ENCODE measurements around the gene ADGRG3. TPM values are rescaled to one million over a fixed set of nuclear protein-coding genes. Genes with fewer than 3 reads are reported as not detected.

Gene ADGRG3
- total and polyA plus RNA-seq, 9 of the 15 experiments (the other 6 are each of a cell fraction or from before 2014, with no cell fraction given) = 0.09 to 0.52 (median 0.14) TPM; not detected in 3

- TF ChIP-seq HNRNPL (IDR thresholded peaks at IDR 0.05; ENCODE audit: low read depth, low read length) (peak; percentile 26; the same call in 1 of the 2 replicates), LARP7 (IDR thresholded peaks at IDR 0.05) (no peak)
These were observed at the start of gene ADGRG3 (continued) for GRCh38 chr16:57668263-57668571.

GRCh38 chr16:57619133-57619605, 48.9 kb upstream of the ADGRG3 start:
- Histone ChIP-seq H4K20me1 (replicated peaks; ENCODE audit: control insufficient read depth, insufficient read depth, low read length) (no peaks in the 10 kb centered on the region), H3K27ac (ENCODE audit: extremely low read depth, low read depth, low read length) (no peak overlapping the region), H3K9me3 (replicated peaks; ENCODE audit: control insufficient read depth, insufficient read depth, low read depth, low read length) (no peaks in the 10 kb centered on the region), H3K9me1 (ENCODE audit: control insufficient read depth, insufficient read depth, low read length) (no peaks in the 10 kb centered on the region), H3K79me2 (ENCODE audit: control insufficient read depth, insufficient read depth, low read length) (no peaks in the 10 kb centered on the region), H3K4me2 (ENCODE audit: insufficient read depth, low read length) (no peak overlapping the region), H3K4me1 (replicated peaks in 1 of 2; ENCODE audit: control insufficient read depth in 2 of 2, insufficient read depth in 2 of 2, low read length in 2 of 2) (peaks cover 0 to 23% of the 10 kb centered on the region in 2 experiments; a peak in 3 of 5 replicates), H3K27me3 (ENCODE audit: control insufficient read depth in 2 of 2, insufficient read depth in 2 of 2, low read length in 2 of 2) (peaks cover 0 to 28% of the 10 kb centered on the region in 2 experiments; a peak in 2 of 5 replicates), H3K9ac (ENCODE audit: insufficient read depth in 1 of 2, low read depth in 2 of 2, low read length in 2 of 2) (no peak overlapping the region), H3K36me3 (ENCODE audit: control insufficient read depth, insufficient read depth, low read length) (no peaks in the 10 kb centered on the region), H3K4me3 (no peak overlapping the region), H2AFZ (ENCODE audit: low read depth, low read length) (no peak overlapping the region)
- TF ChIP-seq TOE1 (IDR thresholded peaks at IDR 0.05; ENCODE audit: borderline replicate concordance) (no peak), TOE1 (CRISPR knock-in tag; IDR thresholded peaks at IDR 0.05; ENCODE audit: borderline replicate concordance, low read depth) (no peak), ELK3 (CRISPR knock-in tag; IDR thresholded peaks at IDR 0.05) (no peak), NCOA2 (IDR thresholded peaks at IDR 0.05; ENCODE audit: partially characterized antibody in 2 of 2) (no peak), NR2C1 (IDR thresholded peaks at IDR 0.05) (no peak), NR2C1 (tag; IDR thresholded peaks at IDR 0.05) (no peak), RBM15 (IDR thresholded peaks at IDR 0.05; ENCODE audit: insufficient read depth, low read length) (no peak), JUND (IDR thresholded peaks at IDR 0.05; ENCODE audit: borderline replicate concordance, low read depth, low read length) (no peak), JUND (tag; IDR thresholded peaks at IDR 0.05; ENCODE audit: borderline replicate concordance, low read depth, low read length) (no peak), ILK (tag; IDR thresholded peaks at IDR 0.05; ENCODE audit: borderline replicate concordance, low read depth) (no peak), NFE2L1 (tag; IDR thresholded peaks at IDR 0.05; ENCODE audit: borderline replicate concordance, low read depth) (no peak), CBX3 (IDR thresholded peaks at IDR 0.05; ENCODE audit: borderline replicate concordance in 1 of 2, low read length in 2 of 2) (no peak), CTCF (IDR thresholded peaks at IDR 0.05 in 2 of 3, conservative IDR thresholded peaks at IDR 0.05 in 1 of 3; ENCODE audit: insufficient read depth in 2 of 3, low read depth in 1 of 3, low read length in 3 of 3) (no peak), NRF1 (conservative IDR thresholded peaks at IDR 0.05 in 1 of 2, IDR thresholded peaks at IDR 0.05 in 1 of 2) (no peak), EP300 (IDR thresholded peaks at IDR 0.05; ENCODE audit: low read length) (no peak), ZNF444 (CRISPR knock-in tag; IDR thresholded peaks at IDR 0.05) (no peak), TAF7 (tag; IDR thresholded peaks at IDR 0.05) (no peak)
- DNase-seq (ENCODE audit: extremely low read depth in 1 of 4, low spot score in 3 of 4) (no peak), ATAC-seq (no peak), FAIRE-seq (no peak)
- in situ Hi-C loops (cut with MboI) (no loop called here), intact Hi-C loops (cut with micrococcal nuclease) (no loop called here)
- 16% methylated on average over 8 of the region's 8 CpGs for WGBS (ENCODE audit: insufficient coverage, low coverage, missing lambda C conversion rate)
- CTCF ChIA-PET (ENCODE audit: low intra/inter-chr PET ratio) = no interaction called here
- POLR2A ChIA-PET = interaction anchor here (0.6 kb wide), 1 partner anchor 575 kb away, joined by 3 read pairs; no protein-coding TSS in a partner anchor
- no TSS peak for BruUV-seq (replicated peaks)
